Measurements from ENCODE around the gene MROH2A.

The MROH2A gene

DNA sequence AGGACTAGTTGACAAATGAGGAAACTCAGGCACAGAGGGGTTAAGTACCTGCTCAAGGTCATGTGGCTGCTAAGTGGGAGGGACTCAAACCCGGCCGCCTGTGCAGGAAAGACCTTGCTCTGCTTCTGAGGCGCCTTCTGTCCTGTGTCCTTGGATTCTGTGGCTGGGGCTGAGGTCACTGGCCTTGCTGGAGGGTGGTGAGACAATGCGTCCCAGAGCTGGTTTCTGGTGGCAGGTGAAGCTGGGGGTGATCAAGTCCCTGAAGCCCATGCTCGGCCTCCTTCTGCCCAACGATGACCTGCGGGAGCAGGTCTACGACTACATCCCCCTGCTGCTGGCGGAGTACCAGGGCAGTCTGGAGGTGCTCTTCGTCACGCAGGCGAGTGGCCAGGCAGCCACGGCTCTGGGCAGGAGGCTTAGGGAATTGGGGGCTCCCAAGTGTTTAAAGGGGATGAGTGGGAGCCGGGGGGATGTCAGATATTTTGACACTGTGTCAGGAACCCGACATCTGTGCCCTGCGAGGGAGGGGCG, 16.1 kb downstream of the MROH2A start:
- Histone ChIP-seq H3K27ac (no peak overlapping the region), H3K36me3 (no peaks in the 10 kb centered on the region), H3K4me1 (no peaks in the 10 kb centered on the region), H3K9me3 (no peaks in the 10 kb centered on the region), H3K27me3 (no peaks in the 10 kb centered on the region), H3K4me3 (no peak overlapping the region)
- TF ChIP-seq, protein P1, sequence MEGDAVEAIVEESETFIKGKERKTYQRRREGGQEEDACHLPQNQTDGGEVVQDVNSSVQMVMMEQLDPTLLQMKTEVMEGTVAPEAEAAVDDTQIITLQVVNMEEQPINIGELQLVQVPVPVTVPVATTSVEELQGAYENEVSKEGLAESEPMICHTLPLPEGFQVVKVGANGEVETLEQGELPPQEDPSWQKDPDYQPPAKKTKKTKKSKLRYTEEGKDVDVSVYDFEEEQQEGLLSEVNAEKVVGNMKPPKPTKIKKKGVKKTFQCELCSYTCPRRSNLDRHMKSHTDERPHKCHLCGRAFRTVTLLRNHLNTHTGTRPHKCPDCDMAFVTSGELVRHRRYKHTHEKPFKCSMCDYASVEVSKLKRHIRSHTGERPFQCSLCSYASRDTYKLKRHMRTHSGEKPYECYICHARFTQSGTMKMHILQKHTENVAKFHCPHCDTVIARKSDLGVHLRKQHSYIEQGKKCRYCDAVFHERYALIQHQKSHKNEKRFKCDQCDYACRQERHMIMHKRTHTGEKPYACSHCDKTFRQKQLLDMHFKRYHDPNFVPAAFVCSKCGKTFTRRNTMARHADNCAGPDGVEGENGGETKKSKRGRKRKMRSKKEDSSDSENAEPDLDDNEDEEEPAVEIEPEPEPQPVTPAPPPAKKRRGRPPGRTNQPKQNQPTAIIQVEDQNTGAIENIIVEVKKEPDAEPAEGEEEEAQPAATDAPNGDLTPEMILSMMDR (IDR thresholded peaks at IDR 0.05), result no peak
- DNase-seq, result peak in 1 of 2 donors; percentile 50
- intact Hi-C loops (cut with DNase I; ENCODE audit: low total_unique reads), result no loop called here

DNA sequence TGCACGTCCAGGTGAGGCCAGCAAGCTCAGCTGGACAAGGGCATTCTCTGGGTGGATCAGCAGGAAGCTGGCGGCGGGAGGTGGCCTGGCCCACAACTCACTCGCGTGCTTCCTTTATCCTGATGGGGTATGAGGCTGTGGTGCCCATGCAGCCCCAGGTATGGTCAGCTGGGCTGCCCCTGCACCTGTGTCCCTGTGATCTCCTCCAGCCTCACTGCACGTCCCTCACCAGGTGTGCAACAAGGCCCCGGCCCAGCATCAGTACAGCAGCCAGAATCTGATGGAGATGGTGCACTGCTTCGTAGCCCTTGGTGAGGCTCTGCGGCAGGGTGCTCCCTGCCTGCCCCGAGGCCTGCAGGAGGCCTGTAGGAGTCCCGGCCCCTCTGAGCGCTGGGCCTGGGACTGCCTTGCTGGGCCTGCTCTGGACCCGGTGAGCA, 17.6 kb downstream of the MROH2A start:
- Histone ChIP-seq H3K36me3 (no peaks in the 10 kb centered on the region), H3K27me3 (no peaks in the 10 kb centered on the region), H3K9me3 (no peaks in the 10 kb centered on the region), H3K27ac (no peak overlapping the region), H3K4me1 (no peaks in the 10 kb centered on the region), H3K4me3 (no peak overlapping the region)
- intact Hi-C loops (cut with DNase I; ENCODE audit: low total_unique reads), result no loop called here
- peak in 1 of 2 donors; percentile 42 for DNase-seq
- TF ChIP-seq, protein P1 (IDR thresholded peaks at IDR 0.05), result no peak

GRCh38 chr2:233796254-233796653, 18.1 kb downstream of the MROH2A start:
- H3K4me1 ChIP-seq, result no peaks in the 10 kb centered on the region
- intact Hi-C loops (cut with DNase I; ENCODE audit: low total_unique reads), result no loop called here
- no peaks in the 10 kb centered on the region for H3K27me3 ChIP-seq
- H3K27ac ChIP-seq, result no peak overlapping the region
- no peak overlapping the region for H3K4me3 ChIP-seq
- H3K36me3 ChIP-seq, result no peaks in the 10 kb centered on the region
- DNase-seq, result no peak
- TF ChIP-seq, protein P1 (IDR thresholded peaks at IDR 0.05), result no peak
- H3K9me3 ChIP-seq, result no peaks in the 10 kb centered on the region

- DNase-seq, result peak in 1 of 2 donors; percentile 48
- Histone ChIP-seq H3K27me3 (no peaks in the 10 kb centered on the region), H3K4me1 (no peaks in the 10 kb centered on the region), H3K27ac (no peak overlapping the region), H3K4me3 (no peak overlapping the region), H3K9me3 (no peaks in the 10 kb centered on the region), H3K36me3 (no peaks in the 10 kb centered on the region)
- TF ChIP-seq, protein P1 (IDR thresholded peaks at IDR 0.05), result no peak
- intact Hi-C loops (cut with DNase I; ENCODE audit: low total_unique reads), result no loop called here
Measured at GRCh38 chr2:233798335-233799086, 20.4 kb downstream of the MROH2A start.

- Histone ChIP-seq H3K9me3 (no peaks in the 10 kb centered on the region), H3K36me3 (no peaks in the 10 kb centered on the region), H3K4me1 (no peaks in the 10 kb centered on the region), H3K27me3 (no peaks in the 10 kb centered on the region), H3K27ac (no peak overlapping the region), H3K4me3 (no peak overlapping the region)
- peak in 1 of 2 donors; percentile 31 for DNase-seq
- intact Hi-C loops (cut with DNase I; ENCODE audit: low total_unique reads), result no loop called here
- TF ChIP-seq, protein P1 (IDR thresholded peaks at IDR 0.05), result no peak
Measured at GRCh38 chr2:233799087-233799665, 21.0 kb downstream of the MROH2A start.

Data from tibial artery (tissue), 4 donors.